Measurements from ENCODE around the gene IRAK1BP1. TPM values are rescaled to one million over a fixed set of nuclear protein-coding genes. Genes with fewer than 3 reads are reported as not detected.
"Not testable (repeated sequence)": the region's sequence is repeated elsewhere in the genome, so short reads cannot be mapped to it uniquely, and the experiment has no call there.

The IRAK1BP1 gene
- polyA plus RNA-seq, 2 of the 4 experiments (the other 2 are of a cell fraction), result 0.92 to 2.6 TPM

DNA sequence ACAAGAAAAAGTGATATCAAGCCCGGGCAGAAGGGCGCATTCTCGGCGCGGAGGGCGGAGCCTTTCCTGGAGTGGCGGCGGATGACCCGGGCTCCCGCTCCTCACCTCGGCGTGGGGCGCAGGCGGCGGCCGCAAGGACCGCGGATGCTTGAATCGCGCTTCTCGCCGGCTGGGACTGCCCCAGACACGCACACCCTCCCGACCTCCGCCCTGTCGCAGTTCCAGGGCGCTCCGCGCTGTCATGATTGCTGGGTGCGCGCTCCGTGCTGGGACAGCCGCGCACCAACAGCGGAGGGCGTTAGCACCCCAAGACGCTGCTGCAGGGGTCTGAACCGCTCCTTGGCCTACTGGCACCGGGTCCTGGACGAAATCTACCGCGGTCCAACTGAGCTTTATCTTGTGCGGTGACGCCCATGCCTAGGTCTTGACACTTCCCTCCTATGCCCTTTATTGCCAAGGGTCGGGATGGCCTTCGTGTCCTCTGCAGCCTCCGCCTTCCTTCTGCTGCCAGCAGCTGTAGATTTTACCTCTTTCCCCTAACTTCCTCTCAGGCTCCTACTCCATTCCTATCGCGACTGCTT lies 43.3 kb downstream of the IRAK1BP1 start:
- Histone ChIP-seq H3K4me1 (no peaks in the 10 kb centered on the region), H3K4me3 (no peak overlapping the region), H3K27ac (no peak overlapping the region), H3K4me2 (no peak overlapping the region), H3K9me3 (no peaks in the 10 kb centered on the region)
- DNase-seq (ENCODE audit: low read depth in 1 of 2, low spot score in 1 of 2) (no peak), FAIRE-seq (no peak), ATAC-seq (no peak)
- ChIA-PET CTCF (interaction anchor here (0.5 to 1.0 kb wide), 2 partner anchors 138 to 769 kb away, joined by 3 read pairs; no protein-coding TSS in a partner anchor), POLR2A (no interaction called here)
- TF ChIP-seq KDM1A (IDR thresholded peaks at IDR 0.05; ENCODE audit: low read depth), result no peak
- TF ChIP-seq, protein P1, sequence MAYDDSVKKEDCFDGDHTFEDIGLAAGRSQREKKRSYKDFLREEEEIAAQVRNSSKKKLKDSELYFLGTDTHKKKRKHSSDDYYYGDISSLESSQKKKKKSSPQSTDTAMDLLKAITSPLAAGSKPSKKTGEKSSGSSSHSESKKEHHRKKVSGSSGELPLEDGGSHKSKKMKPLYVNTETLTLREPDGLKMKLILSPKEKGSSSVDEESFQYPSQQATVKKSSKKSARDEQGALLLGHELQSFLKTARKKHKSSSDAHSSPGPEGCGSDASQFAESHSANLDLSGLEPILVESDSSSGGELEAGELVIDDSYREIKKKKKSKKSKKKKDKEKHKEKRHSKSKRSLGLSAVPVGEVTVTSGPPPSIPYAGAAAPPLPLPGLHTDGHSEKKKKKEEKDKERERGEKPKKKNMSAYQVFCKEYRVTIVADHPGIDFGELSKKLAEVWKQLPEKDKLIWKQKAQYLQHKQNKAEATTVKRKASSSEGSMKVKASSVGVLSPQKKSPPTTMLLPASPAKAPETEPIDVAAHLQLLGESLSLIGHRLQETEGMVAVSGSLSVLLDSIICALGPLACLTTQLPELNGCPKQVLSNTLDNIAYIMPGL (CRISPR knock-in tag; IDR thresholded peaks at IDR 0.05; ENCODE audit: borderline replicate concordance), result no peak
- no peak for TF ChIP-seq MAFK (IDR thresholded peaks at IDR 0.05; ENCODE audit: partially characterized antibody)
- TF ChIP-seq RAD21 (conservative IDR thresholded peaks at IDR 0.05 in 1 of 2, IDR thresholded peaks at IDR 0.05 in 1 of 2), result no peak
- no peak for TF ChIP-seq CBX2 (IDR thresholded peaks at IDR 0.05; ENCODE audit: borderline replicate concordance, low read depth)
- TF ChIP-seq, protein P2, sequence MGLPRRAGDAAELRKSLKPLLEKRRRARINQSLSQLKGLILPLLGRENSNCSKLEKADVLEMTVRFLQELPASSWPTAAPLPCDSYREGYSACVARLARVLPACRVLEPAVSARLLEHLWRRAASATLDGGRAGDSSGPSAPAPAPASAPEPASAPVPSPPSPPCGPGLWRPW (IDR thresholded peaks at IDR 0.05), result no peak
- TF ChIP-seq FOSB (CRISPR knock-in tag; IDR thresholded peaks at IDR 0.05), result no peak
- TF ChIP-seq, protein P3, sequence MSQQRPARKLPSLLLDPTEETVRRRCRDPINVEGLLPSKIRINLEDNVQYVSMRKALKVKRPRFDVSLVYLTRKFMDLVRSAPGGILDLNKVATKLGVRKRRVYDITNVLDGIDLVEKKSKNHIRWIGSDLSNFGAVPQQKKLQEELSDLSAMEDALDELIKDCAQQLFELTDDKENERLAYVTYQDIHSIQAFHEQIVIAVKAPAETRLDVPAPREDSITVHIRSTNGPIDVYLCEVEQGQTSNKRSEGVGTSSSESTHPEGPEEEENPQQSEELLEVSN (IDR thresholded peaks at IDR 0.05; ENCODE audit: borderline replicate concordance, low read depth), result no peak
- WGBS (ENCODE audit: missing lambda C conversion rate), result 82% methylated on average over 39 of the region's 49 CpGs

DNA sequence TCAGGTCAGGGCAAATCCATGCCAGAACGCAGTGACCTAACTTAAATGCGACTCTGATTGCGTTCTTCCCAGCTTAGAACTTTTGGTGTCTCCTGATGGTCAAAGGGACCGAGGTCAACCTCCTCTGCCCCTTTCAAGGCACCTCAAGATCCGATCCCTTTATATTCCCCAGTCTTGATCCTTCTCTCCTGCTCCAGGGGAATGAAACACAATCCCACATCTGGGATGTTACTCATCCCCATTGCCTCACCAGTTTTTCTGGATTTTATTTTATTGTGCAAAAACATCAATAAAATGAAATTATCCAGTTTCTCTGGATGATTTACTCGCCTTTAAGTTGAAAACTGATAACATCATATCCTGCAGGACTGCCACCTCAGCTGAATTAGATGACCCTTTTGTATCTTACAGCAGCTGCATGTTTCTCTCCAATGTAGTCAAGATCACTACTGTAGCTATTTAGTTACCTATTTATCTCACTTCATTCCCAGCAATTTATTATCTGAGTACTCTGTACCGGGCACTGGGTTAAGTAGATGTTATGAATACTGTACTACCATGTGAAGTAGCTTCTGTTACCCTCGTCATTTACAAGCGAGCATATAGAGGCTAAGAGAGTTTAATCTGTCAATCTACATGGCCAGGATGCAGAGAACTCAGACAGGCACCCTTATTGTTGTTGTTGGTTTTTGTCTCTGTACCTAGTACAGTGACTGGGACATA lies 44.0 kb downstream of the IRAK1BP1 start:
- CTCF ChIA-PET, result no interaction called here
- no peak for TF ChIP-seq CBX2 (IDR thresholded peaks at IDR 0.05; ENCODE audit: borderline replicate concordance, low read depth)
- TF ChIP-seq CEBPB (IDR thresholded peaks at IDR 0.05), result no peak
- Histone ChIP-seq H3K9me3 (no peaks in the 10 kb centered on the region), H3K4me2 (no peak overlapping the region), H3K27ac (no peak overlapping the region), H3K4me1 (no peaks in the 10 kb centered on the region), H3K4me3 (no peak overlapping the region)
- ATAC-seq, result no peak
- FAIRE-seq, result no peak
- POLR2A ChIA-PET, result no interaction called here
- WGBS (ENCODE audit: missing lambda C conversion rate), result 94% methylated on average over 9 of the region's 9 CpGs
- no peak for DNase-seq (ENCODE audit: low read depth in 1 of 2, low spot score in 1 of 2)

DNA sequence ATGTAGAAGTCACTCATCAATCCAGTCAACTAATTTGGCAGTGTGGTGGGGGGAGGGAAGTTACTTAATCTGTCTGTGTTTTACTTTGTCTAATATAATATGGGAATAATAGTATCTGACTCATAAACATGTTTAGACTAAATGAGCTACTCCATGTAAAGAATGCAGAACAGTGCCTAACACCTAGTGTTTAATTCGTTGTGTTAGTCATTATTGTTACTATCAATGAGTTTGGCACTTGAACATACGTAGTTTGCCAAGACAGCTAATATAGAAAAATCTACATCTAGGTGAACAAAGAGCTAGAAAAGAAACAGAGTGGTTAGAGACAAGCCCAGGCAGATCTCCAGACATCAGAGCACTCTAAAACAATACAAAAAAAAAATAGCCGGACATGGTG lies 49.1 kb downstream of the IRAK1BP1 start:
- Histone ChIP-seq H3K9me3 (peaks cover 19% of the 10 kb centered on the region; the same call in 2 of the 3 replicates), H3K4me3 (no peak overlapping the region), H3K4me1 (no peaks in the 10 kb centered on the region), H3K27ac (no peak overlapping the region), H3K4me2 (no peak overlapping the region)
- CTCF ChIA-PET, result no interaction called here
- TF ChIP-seq CEBPB (IDR thresholded peaks at IDR 0.05), result no peak
- no peak for TF ChIP-seq NPAS2 (CRISPR knock-in tag; IDR thresholded peaks at IDR 0.05; ENCODE audit: borderline replicate concordance)
- DNase-seq (ENCODE audit: low read depth in 1 of 2, low spot score in 1 of 2) (no peak), ATAC-seq (no peak), FAIRE-seq (no peak)
- POLR2A ChIA-PET, result no interaction called here
- 65% methylated on average over 3 of the region's 3 CpGs for WGBS (ENCODE audit: missing lambda C conversion rate)

DNA sequence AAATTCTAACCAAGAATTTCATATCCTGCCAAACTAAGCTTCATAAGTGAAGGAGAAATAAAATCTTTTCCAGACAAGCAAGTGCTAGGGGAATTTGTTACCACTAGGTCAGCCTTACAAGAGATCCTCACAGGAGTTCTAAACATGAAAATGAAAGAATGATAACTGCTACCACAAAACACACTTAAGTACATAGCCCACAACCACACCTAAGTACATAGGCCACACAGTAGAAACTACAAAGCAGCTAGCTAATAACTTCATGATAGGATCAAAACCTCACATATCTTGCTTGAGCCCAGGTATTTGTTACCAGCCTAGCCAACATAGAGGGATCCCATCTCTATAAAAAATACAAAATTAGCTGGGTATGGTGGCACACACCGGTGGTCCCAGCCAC lies 50.4 kb downstream of the IRAK1BP1 start:
- ATAC-seq (no peak), DNase-seq (ENCODE audit: low read depth in 1 of 2, low spot score in 1 of 2) (no peak), FAIRE-seq (no peak)
- Histone ChIP-seq H3K9me3 (peaks cover 19% of the 10 kb centered on the region; the same call in 2 of the 3 replicates), H3K4me1 (no peaks in the 10 kb centered on the region), H3K4me3 (no peak overlapping the region), H3K27ac (no peak overlapping the region), H3K4me2 (no peak overlapping the region)
- WGBS (ENCODE audit: missing lambda C conversion rate), result 58% methylated on average over 1 of the region's 1 CpG
- ChIA-PET POLR2A (no interaction called here), CTCF (no interaction called here)
- TF ChIP-seq FOSL2 (IDR thresholded peaks at IDR 0.05), result no peak
- TF ChIP-seq FOSL2 (CRISPR knock-in tag; IDR thresholded peaks at IDR 0.05), result no peak
- TF ChIP-seq POLR2A (IDR thresholded peaks at IDR 0.05; ENCODE audit: low read length), result no peak
- no peak for TF ChIP-seq FOXS1 (CRISPR knock-in tag; IDR thresholded peaks at IDR 0.05)

DNA sequence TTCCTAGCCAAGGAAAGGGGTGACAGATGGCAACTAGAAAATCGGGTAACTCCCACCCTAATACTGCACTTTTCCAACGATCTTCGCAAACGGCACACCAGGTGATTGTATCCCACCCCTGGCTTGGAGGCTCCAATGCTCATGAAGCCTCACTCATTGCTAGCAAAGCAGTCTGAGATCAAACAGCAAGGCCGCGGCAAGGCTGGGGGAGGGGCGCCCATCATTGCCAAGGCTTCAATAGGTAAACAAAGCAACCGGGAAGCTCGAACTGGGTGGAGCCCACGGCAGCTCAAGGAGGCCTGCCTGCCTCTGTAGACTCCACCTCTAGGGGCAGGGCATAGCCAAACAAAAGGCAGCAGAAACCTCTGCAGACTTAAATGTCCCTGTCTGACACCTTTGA lies 53.8 kb downstream of the IRAK1BP1 start:
- H3K4me1 ChIP-seq; H3K27ac ChIP-seq; DNase-seq (ENCODE audit: low read depth in 1 of 2, low spot score in 1 of 2); CTCF ChIA-PET; H3K4me3 ChIP-seq; H3K4me2 ChIP-seq; FAIRE-seq; ATAC-seq; POLR2A ChIA-PET: not testable (repeated sequence)
- WGBS (ENCODE audit: missing lambda C conversion rate), result 51% methylated on average over 6 of the region's 10 CpGs
- peaks cover 19% of the 10 kb centered on the region; the same call in 2 of the 3 replicates for H3K9me3 ChIP-seq
